Chondrocyte (in vitro differentiated cells): ENCODE measurements around the gene SLC25A45. TPM values are rescaled to one million over a fixed set of nuclear protein-coding genes. Genes with fewer than 3 reads are reported as not detected.

Source experiments
- DNase-seq: peaks from one replicate; pipeline ENCODE4 v3.0.0; 2021; ENCODE audit warnings: mixed read lengths, low spot score
- H3K27ac Mint-ChIP-seq: one replicate; pipeline ENCODE4 v1.8.0; 2021; ENCODE audit warnings: mild to moderate bottlenecking, moderate library complexity, mixed read lengths; ENCODE audit not compliant: unreplicated experiment
- H3K27me3 Mint-ChIP-seq: 2 replicates; pipeline ENCODE4 v1.8.0; 2021; ENCODE audit warnings: low read depth, mixed read lengths
- H3K36me3 Mint-ChIP-seq: 2 replicates; pipeline ENCODE4 v1.8.0; 2021; ENCODE audit warnings: low read depth, mixed read lengths
- H3K4me1 Mint-ChIP-seq: 2 replicates; pipeline ENCODE4 v1.8.0; 2021; ENCODE audit warnings: low read depth, mild to moderate bottlenecking, mixed read lengths
- H3K4me3 Mint-ChIP-seq: one replicate; pipeline ENCODE4 v1.8.0; 2021; ENCODE audit warnings: mild to moderate bottlenecking, moderate library complexity, mixed read lengths; ENCODE audit not compliant: unreplicated experiment
- H3K9me3 Mint-ChIP-seq: 2 replicates; pipeline ENCODE4 v1.8.0; 2021; ENCODE audit warnings: low read depth, mixed read lengths
- CTCF ChIP-seq: fragments of 200-600 bp; sonication (generic); IDR thresholded peaks from 2 replicates; pipeline ENCODE4 v1.5.0; 2021; ENCODE audit warnings: antibody characterized with exemption, mild to moderate bottlenecking, moderate library complexity
- total RNA-seq: library from RNA; stranded (reverse); gene quantifications from 3 replicates; pipeline ENCODE4 v1.2.1, GENCODE V29; 2021

Gene SLC25A45
- total RNA-seq, 1 donor from 2014 or later = 11.7 TPM

GRCh38 chr11:65327021-65327420, 55.4 kb downstream of the SLC25A45 start:
- Mint-ChIP-seq H3K4me3 (no peak overlapping the region), H3K4me1 (peaks cover 9% of the 10 kb centered on the region), H3K36me3 (peaks cover 6% of the 10 kb centered on the region), H3K27me3 (no peaks in the 10 kb centered on the region), H3K27ac (no peak overlapping the region), H3K9me3 (no peaks in the 10 kb centered on the region)
- DNase-seq = no peak
- no peak for TF ChIP-seq CTCF

DNA sequence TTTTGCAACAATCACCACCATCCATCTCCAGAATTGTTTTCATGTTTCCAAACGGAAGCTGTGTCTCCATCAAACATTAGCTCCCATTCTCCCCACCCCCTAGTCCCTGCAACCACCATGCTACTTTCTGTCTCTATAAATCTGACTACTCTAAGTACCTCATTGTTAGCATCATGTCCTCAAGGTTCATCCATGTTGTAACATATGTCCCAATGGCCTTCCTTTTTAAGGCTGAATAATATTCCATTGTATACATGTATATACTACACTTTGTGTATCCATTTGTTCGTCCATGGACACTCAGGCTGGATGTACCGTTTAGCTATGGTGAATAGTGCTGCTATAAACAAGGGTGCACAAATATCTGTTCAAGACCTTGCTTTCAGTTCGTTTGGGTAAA, 57.0 kb downstream of the SLC25A45 start:
- peaks cover 14% of the 10 kb centered on the region for H3K36me3 Mint-ChIP-seq

More for the DNA sequence above, 57.0 kb downstream of the SLC25A45 start:
- Mint-ChIP-seq H3K9me3 (no peaks in the 10 kb centered on the region), H3K4me3 (no peak overlapping the region), H3K27me3 (no peaks in the 10 kb centered on the region), H3K4me1 (peaks cover 9% of the 10 kb centered on the region), H3K27ac (no peak overlapping the region)
- TF ChIP-seq CTCF = no peak
- no peak for DNase-seq

Other genes with a start within 250 kb of the SLC25A45 start
- 47.5 to 53.5 TPM (median 49.2 TPM) in 3 replicates for gene SYVN1, start 248.1 kb downstream of the SLC25A45 start, total RNA-seq
- gene SPDYC, start 212.4 kb downstream of the SLC25A45 start, total RNA-seq = not detected in 3 replicates
- 120 to 130 TPM (median 127 TPM) in 3 replicates for gene CAPN1, start 200.7 kb downstream of the SLC25A45 start, total RNA-seq
- gene POLA2, start 120.7 kb downstream of the SLC25A45 start, total RNA-seq = 5.7 to 19.0 TPM (median 6.2 TPM) in 3 replicates
- gene CDC42EP2, start 67.8 kb downstream of the SLC25A45 start, total RNA-seq = 7.3 to 12.8 TPM (median 12.6 TPM) in 3 replicates
- gene DPF2, start 48.8 kb downstream of the SLC25A45 start, total RNA-seq = 49.7 to 52.3 TPM (median 49.9 TPM) in 3 replicates
- 0.10 to 0.18 TPM in 2 of 3 replicates, not detected in the other for gene TIGD3, start 27.9 kb downstream of the SLC25A45 start, total RNA-seq
- 43.6 to 49.6 TPM (median 45.5 TPM) in 3 replicates for gene FRMD8, start 4.0 kb upstream of the SLC25A45 start, total RNA-seq
- gene NEAT1, start 40.2 kb upstream of the SLC25A45 start, total RNA-seq = 333 to 440 TPM (median 377 TPM) in 3 replicates
- gene MALAT1, start 116.4 kb upstream of the SLC25A45 start, total RNA-seq = 11,810 to 14,376 TPM (median 12,130 TPM) in 3 replicates
- gene SCYL1, start 142.4 kb upstream of the SLC25A45 start, total RNA-seq = 108 to 123 TPM (median 120 TPM) in 3 replicates
- gene LTBP3, start 175.7 kb upstream of the SLC25A45 start, total RNA-seq = 264 to 272 TPM (median 271 TPM) in 3 replicates
- 26.4 to 32.1 TPM (median 28.1 TPM) in 3 replicates for gene ZNRD2, start 187.8 kb upstream of the SLC25A45 start, total RNA-seq
- gene FAM89B, start 189.9 kb upstream of the SLC25A45 start, total RNA-seq = 84.8 to 91.9 TPM (median 86.8 TPM) in 3 replicates
- 28.1 to 82.0 TPM (median 81.3 TPM) in 3 replicates for gene EHBP1L1, start 193.4 kb upstream of the SLC25A45 start, total RNA-seq
- 0.22 to 0.44 TPM in 2 of 3 replicates, not detected in the other for gene KCNK7, start 213.2 kb upstream of the SLC25A45 start, total RNA-seq
- gene MAP3K11, start 231.6 kb upstream of the SLC25A45 start, total RNA-seq = 30.2 to 34.6 TPM (median 31.6 TPM) in 3 replicates
- 32.6 to 57.7 TPM (median 36.3 TPM) in 3 replicates for gene PCNX3, start 233.1 kb upstream of the SLC25A45 start, total RNA-seq